Hepatocyte (in vitro differentiated cells): ENCODE results near the gene ARHGAP28.

Experiments
- CTCF ChIP-seq: fragments of 200-600 bp; sonication (generic); IDR thresholded peaks from 2 replicates; pipeline ENCODE4 v1.5.1; 2016; ENCODE audit warnings: antibody characterized with exemption, mild to moderate bottlenecking; ENCODE audit not compliant: poor library complexity
- EZH2phosphoT487 ChIP-seq: fragments of 200-600 bp; sonication (generic); IDR thresholded peaks from one replicate; pipeline ENCODE4 v1.6.1; 2018; ENCODE audit warnings: antibody characterized with exemption, mild to moderate bottlenecking, low read depth, moderate library complexity; ENCODE audit not compliant: unreplicated experiment, severe bottlenecking

DNA sequence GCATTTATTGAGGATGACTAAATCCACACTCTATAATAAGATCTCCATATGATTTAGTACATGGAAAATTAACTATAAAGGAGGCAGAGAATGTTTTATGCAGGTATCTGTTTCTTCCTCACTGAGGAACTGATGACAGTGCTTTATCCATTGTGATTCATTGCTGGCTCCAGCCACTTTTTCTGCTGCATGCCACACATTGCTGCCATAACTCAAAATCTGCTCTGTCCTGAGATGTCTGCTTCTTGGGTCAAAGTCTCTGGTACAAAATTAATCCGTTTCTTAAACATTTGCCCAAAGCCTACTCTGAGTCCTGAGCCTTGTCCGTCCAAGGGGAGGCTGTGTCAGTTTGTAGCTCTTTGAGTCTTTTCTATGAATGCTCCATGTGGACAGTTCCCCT lies 15.5 kb upstream of the ARHGAP28 start:
- TF ChIP-seq CTCF (no peak), EZH2phosphoT487 (no peak)
